Dedifferentiated amniotic fluid mesenchymal stem cell (primary cell): Measurements from ENCODE around the gene FOXD4L6.
"Not testable (repeated sequence)": the region's sequence is repeated elsewhere in the genome, so short reads cannot be mapped to it uniquely, and the experiment has no call there.

Experiments used
- DNase-seq: peaks from one replicate; pipeline ENCODE4 v3.0.0-alpha.2; 2016; ENCODE audit errors: extremely low spot score

FOXD4L6 gene

GRCh38 chr9:41128581-41128980 lies at the start of gene FOXD4L6:
FOXD4L6 (minus strand) TSS chr9:41128681; CDS start chr9:41128383, 298 bp downstream.
- not testable (repeated sequence) for DNase-seq

- DNase-seq = not testable (repeated sequence)
Measured at GRCh38 chr9:41174994-41175393, 46.5 kb upstream of the FOXD4L6 start.

- DNase-seq = not testable (repeated sequence)
Measured at GRCh38 chr9:41150116-41150515, 21.6 kb upstream of the FOXD4L6 start.

DNA sequence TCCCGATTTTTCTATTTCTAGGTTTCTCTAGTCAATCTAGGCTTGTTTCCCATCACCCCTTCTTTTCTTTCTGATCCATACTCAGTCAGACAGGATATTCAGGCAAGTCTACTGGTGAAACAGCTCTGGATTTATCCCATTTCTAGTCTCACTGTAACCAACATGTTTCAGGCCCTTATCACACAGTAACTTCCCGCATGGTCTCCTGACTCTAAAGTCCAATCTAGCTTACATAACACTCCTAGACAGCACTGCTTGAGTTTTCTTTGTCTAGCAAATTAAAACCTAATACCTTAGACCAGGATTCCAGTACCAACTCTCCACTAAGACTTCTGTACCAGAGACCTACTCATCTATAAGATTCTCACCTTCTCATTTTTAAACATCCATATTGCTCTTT lies 13.4 kb upstream of the FOXD4L6 start:
- not testable (repeated sequence) for DNase-seq

GRCh38 chr9:41126746-41127446 lies 1.6 kb downstream of the FOXD4L6 start:
- DNase-seq = not testable (repeated sequence)

DNA sequence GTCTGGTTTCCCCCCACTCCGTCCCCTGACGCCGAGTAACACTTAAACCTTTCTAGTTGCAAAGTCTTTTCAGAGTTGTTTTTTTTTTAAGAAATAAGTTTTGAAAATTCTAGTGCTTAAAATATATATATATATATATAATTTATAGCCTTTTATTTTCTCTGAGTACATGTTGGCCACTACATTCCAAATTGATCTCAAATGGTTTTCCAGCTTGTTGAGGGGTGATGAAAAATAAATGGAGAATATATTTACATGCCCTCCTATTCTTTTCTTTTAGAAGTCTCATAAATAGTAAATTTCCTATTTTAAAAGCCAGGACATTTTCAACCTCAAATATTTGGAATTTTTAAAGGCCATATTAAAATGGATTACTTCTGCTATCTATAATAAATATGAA lies 2.5 kb downstream of the FOXD4L6 start:
- not testable (repeated sequence) for DNase-seq

- DNase-seq = not testable (repeated sequence)
Measured at GRCh38 chr9:41125109-41125658, 3.3 kb downstream of the FOXD4L6 start.

- not testable (repeated sequence) for DNase-seq
Measured at GRCh38 chr9:41124250-41125108, 4.0 kb downstream of the FOXD4L6 start.

GRCh38 chr9:41123812-41124211 lies 4.7 kb downstream of the FOXD4L6 start:
- DNase-seq = not testable (repeated sequence)

DNA sequence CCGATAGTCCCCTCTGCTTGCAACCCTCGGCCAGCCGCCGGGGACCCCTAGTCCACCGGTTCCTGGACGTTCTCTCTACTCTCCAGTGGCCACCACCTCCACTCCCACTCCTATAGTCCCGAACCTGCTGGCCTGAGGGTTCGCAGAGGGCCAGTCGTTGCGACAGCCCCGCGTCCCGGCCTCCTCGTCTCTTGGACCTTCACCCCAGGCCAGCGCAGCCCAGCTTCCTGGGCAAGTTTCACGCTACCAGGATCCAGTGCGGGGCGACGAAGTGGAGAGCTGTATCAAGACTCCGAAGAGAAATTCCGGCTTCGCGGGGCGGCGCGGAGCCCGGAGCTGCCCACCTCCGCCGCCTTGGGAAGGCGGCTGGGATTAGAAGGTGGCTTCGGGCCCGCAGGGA lies 5.1 kb downstream of the FOXD4L6 start:
- not testable (repeated sequence) for DNase-seq

DNA sequence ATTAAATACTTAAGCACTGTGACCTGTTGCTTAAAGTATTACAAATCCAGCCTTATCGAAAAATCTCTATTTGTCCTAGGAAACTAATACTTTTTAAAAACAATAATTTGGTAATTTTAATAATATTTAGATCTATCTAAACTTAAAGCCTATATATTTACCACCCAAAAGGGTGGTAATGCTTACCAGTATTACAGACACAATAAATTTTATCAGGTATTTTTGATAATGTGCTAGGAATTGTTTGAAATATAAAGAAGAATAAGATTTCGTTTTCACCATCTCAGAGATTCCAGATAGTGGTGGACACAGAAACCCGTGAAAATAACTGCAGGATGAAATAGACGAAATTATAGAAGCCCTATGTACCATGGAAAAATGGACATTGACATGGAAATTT lies 7.8 kb downstream of the FOXD4L6 start:
- DNase-seq = not testable (repeated sequence)

DNA sequence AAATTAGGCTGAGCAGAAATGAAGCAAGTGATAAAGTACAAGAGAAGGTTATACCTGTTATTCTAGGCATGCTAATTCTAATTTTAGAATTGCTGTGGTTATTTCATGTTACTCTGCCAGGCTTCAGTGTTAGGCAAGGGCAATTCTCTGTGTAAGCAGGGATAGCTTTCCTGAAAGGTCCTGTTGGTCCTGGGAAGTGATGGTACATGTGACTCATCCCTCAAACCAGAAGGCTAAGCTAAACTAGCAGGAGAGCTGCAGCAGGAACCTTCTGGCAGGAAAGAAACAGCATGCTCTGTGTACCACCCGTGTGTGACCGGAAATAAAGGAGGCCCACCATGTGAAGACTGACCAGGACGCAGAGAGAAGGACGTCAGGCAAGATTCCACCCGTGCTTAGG lies 8.8 kb downstream of the FOXD4L6 start:
- not testable (repeated sequence) for DNase-seq

- DNase-seq = not testable (repeated sequence)
Measured at GRCh38 chr9:41119311-41119710, 9.2 kb downstream of the FOXD4L6 start.

DNA sequence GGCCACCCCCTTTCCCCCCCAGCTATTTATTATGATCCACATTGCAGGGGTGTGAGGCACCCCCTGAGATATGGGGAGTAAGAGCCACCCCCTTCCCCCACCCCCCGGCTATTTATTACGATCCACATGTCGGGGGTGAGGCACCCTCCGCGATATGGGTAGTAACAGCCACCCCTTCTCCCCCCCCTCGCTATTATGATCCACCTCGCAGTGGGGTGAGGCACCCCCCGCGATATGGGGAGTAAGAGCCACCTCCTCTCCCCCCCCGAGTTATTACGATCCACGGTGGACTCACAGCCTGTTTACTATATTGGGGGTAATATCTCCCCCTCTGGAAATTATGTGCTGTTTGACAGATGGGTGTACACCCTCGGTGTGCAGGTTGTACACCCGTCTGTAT lies 15.1 kb downstream of the FOXD4L6 start:
- not testable (repeated sequence) for DNase-seq

DNA sequence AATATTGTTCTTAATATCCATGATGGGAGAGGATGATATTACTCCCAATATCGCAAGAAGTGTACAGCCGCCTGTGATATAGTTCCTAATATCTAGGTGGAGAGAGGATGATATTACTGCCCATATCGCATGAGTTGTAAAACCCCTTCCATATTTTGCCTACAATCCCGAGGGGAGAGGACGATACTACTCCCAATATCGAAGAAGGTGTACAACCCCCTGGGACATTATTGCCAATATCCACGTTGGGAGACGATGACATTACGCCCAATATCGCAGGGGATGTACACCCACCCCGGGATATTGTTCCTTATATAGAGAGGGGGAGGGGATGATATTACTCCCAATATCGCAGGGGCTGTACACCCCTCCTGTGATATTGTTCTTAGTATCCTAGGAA lies 17.1 kb downstream of the FOXD4L6 start:
- peak; percentile 12 for DNase-seq

GRCh38 chr9:41110913-41111312 lies 17.6 kb downstream of the FOXD4L6 start:
- not testable (repeated sequence) for DNase-seq

DNA sequence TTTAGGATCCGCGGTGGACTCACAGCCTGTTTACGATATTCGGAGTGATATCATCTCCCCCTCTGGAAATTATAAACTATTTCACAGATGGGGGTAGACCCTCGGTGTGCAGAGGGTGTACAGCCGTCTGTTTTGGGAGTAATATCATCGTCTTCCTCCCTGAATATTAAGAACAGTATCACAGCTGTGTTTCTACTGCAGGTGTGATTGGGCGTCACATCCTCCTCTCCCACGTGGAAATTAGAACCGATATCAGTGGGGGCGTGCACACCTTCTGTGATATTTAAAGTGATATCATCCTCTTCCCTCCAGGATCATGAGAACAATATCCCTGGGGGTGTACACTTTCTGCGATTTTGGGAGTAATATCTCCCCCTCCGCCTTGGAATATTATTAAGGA lies 19.2 kb downstream of the FOXD4L6 start:
- DNase-seq = not testable (repeated sequence)

- not testable (repeated sequence) for DNase-seq
Measured at GRCh38 chr9:41108816-41109215, 19.7 kb downstream of the FOXD4L6 start.

- not testable (repeated sequence) for DNase-seq
Measured at GRCh38 chr9:41106472-41107116, 21.9 kb downstream of the FOXD4L6 start.

GRCh38 chr9:41105557-41106253 lies 22.8 kb downstream of the FOXD4L6 start:
- DNase-seq = not testable (repeated sequence)

GRCh38 chr9:41104542-41104941 lies 23.9 kb downstream of the FOXD4L6 start:
- not testable (repeated sequence) for DNase-seq
